GM12892 (cell line): Measurements from ENCODE around the gene LHX4.

Experiments used
- POLR2A ChIP-seq: IDR thresholded peaks from 2 replicates; pipeline ENCODE4 v1.6.1; 2011; ENCODE audit warnings: low read depth, low read length, control low read depth
- POLR2AphosphoS5 ChIP-seq: IDR thresholded peaks from 2 replicates; pipeline ENCODE4 v1.6.1; 2011; ENCODE audit warnings: low read depth, low read length, control low read depth
- TAF1 ChIP-seq: IDR thresholded peaks from 2 replicates; pipeline ENCODE4 v1.6.1; 2011; ENCODE audit warnings: low read depth, mild to moderate bottlenecking, control low read depth, low read length, borderline replicate concordance

DNA sequence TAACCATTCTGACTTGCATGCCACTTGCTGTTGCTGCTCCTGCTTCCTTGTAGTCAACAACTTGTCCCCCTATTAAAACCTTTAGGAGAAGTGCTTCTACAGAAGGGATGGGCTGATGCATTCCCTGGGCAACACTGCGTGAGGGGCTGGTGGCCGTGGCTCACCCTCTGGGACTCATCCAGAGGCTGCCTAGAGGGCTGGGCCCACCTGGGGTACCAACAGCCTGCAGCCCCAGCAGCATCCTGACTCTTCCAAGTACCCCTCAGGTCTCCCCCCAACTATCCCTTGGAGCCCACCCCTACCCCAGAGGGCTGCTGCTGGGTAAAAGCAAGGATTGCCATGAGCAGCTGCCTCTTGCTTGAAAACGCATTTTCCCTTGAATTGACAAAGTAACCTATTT lies 34.7 kb upstream of the LHX4 start:
- TF ChIP-seq POLR2A = no peak
- no peak for TF ChIP-seq POLR2AphosphoS5
- TF ChIP-seq TAF1 = no peak
